GM19452 (cell line): ENCODE data around the gene VSIG10.

Experiments
- ATAC-seq: cut with Tn5 transposase; IDR thresholded peaks from one replicate; pipeline ENCODE4 v1.9.1; 2021; ENCODE audit not compliant: unreplicated experiment

Gene VSIG10

GRCh38 chr12:118060301-118061010, 43.4 kb downstream of the VSIG10 start:
- ATAC-seq: no peak

GRCh38 chr12:118059341-118060191, 44.2 kb downstream of the VSIG10 start:
- ATAC-seq: no peak

- no peak for ATAC-seq
Measured at GRCh38 chr12:118058881-118059280, 44.9 kb downstream of the VSIG10 start.

- ATAC-seq: no peak
Measured at GRCh38 chr12:118058227-118058626, 45.6 kb downstream of the VSIG10 start.

DNA sequence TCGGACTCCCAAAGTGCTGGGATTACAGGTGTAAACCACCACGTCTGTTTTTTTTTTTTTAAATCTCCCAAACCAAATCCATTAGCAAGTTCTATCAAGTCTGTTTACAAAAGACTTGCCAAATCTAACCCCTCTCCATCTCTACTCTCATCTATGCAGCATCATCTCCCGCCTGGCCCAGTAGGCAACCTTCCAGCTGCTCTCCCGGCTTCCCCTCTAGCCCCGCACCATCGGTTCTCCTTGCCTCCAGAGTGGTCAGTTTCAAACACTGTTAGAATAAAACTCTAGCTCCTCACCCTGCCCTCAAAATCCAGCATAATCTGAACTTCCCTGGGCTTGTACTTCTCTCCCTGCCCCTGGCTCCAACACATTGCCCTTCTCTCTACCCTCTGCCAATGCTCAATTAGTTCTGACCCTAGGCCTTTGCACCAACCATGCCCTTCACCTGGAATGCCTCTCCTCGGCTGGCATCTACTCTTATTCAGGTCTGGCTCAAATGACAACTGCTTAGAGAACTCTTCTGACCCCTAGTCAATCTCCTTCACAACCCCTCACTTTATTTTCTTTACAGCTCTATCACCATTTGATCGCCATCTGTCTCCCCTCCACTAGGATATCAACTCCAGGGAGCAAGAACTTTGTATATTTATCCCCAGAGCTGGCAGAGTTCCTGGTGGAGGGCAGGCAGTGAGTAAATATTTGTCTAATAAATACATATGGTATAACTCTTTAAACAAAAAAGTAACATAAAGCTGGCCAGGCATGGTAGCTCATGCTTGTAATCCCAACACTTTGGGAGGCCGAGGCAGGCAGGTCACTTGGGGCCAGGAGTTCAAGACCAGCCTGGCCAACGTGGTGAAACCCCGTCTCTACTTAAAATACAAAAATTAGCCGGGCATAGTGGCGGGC, 47.7 kb downstream of the VSIG10 start:
- ATAC-seq: no peak

DNA sequence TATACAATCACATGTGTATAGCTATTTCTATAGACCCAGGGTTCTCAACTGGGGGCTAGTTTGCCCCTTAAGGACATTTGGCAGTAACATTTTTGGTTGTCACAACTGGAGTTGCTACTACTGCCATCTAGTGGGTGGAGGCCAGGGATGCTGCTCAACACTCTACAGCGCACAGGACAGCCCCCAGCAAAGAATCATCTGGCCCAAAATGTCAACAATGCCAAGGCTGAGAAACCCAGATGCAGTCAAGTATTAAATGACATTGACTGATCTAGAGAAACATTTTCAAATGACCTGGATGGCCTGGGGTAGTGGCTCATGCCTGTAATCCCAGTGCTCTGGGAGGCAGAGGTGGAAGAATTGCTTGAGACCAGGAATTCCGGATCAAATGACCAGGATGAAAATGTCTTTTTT, 48.7 kb downstream of the VSIG10 start:
- peak; percentile 86 for ATAC-seq

GRCh38 chr12:118053071-118053985, 50.5 kb downstream of the VSIG10 start:
- ATAC-seq: no peak

GRCh38 chr12:118052324-118053070, 51.3 kb downstream of the VSIG10 start:
- ATAC-seq: no peak

- ATAC-seq: no peak
Measured at GRCh38 chr12:118050972-118051910, 52.6 kb downstream of the VSIG10 start.

DNA sequence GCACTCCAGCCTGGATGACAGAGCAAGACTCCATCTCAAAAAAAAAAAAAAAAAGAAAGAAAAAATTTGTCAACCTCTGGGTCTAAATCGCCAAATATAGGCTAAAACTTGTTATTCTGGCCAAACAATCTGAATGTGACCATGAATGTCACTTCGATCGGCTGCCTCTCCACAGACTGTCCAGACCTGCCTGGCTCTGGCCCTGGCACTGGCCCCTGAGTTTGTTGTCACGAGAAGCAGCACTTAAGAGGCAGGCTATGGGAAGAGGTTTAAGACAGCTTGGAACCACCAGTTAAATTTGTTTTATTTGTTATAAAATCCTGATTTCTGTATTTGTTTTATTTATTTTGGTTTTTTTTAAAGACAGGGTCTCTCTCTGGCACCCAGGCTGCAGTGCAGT, 57.4 kb downstream of the VSIG10 start:
- ATAC-seq: no peak

- no peak for ATAC-seq
Measured at GRCh38 chr12:118044577-118044976, 59.2 kb downstream of the VSIG10 start.

GRCh38 chr12:118044075-118044474, 59.7 kb downstream of the VSIG10 start:
- ATAC-seq: no peak

GRCh38 chr12:118042091-118042490, 61.7 kb downstream of the VSIG10 start:
- ATAC-seq: no peak

- ATAC-seq: no peak
Measured at GRCh38 chr12:118038137-118038536, 65.7 kb downstream of the VSIG10 start.

GRCh38 chr12:118036672-118037411, 67.0 kb downstream of the VSIG10 start:
- ATAC-seq: no peak

DNA sequence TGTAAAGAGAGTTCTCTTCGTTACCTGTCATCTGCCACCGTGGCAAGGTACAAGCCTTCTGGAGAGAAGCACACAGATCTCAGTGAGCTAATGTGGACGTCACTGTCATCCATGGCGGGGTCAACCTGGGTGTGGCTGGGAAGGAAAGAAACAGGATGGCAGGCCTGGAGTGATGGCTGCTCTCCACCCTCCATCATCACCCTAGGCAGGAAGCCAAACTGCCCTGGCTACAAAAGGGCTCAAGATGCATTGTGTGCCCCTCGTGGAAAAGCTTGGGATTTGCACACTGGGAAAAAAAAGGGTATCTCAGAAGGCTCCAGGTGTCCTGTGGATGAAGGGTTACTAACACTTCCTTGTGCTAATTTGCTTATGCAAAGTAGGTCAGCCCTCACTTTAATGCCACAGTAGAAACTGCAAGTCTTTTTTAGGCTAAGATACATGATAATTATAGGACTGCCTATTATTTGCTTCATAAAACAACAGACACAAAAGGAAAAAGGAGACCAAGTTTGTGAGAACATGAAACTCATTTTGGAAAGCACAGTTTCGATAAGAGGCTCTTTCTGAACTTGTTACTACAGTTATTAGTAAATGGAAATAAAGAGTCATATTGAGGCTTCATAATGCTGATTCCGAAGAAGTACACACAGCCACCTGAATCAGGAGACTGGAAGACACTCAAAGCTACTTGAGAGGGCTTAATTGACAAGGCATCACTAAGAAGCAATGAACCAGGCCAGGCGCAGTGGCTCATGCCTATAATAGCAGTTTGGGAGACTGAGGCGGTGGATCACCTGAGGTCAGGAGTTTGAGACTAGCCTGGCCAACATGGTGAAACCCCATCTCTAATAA, 68.4 kb downstream of the VSIG10 start:
- ATAC-seq: peak; percentile 76
